A549 (cell line): ENCODE results near the gene SLC39A10. TPM values are rescaled to one million over a fixed set of nuclear protein-coding genes. Genes with fewer than 3 reads are reported as not detected.

Source experiments
- ATAC-seq, 2 experiments: fragments of 200-7000 bp in 1 of 2; fragments of >200 bp in 1 of 2; cut with Nextera tagmentation in 1 of 2; cut with Tn5 transposase in 1 of 2; 3 replicates each; pipeline versions ENCODE4 v1.8.0 to v1.9.1; 2018 to 2020; ENCODE audit warnings: mild to moderate bottlenecking in 1 of 2, moderate library complexity in 1 of 2
- CTCF ChIA-PET: fragments of 300-600 bp; sonication (Branson Sonifier 250); formaldehyde crosslinking; extraction: SDS; loops from one replicate; lab custom pipeline; 2021; ENCODE audit warnings: antibody characterized with exemption, inconsistent platforms; lab: Yijun Ruan, JAX
- POLR2A ChIA-PET: fragments of 350-600 bp; formaldehyde crosslinking; extraction: SDS; loops from one replicate; lab custom pipeline; 2021; ENCODE audit warnings: antibody characterized with exemption, inconsistent platforms; lab: Yijun Ruan, JAX
- DNase-seq, 2 experiments: peaks; one replicate each; pipeline versions ENCODE4 v3.0.0 to v3.0.0-alpha.2; 2011 to 2016; ENCODE audit warnings: low read depth in 1 of 2, low spot score in 1 of 2
- FAIRE-seq: peaks from 2 replicates; lab custom pipeline; 2011; peaks lifted over from hg19 to GRCh38; lab: Jason Lieb, UNC
- H3K27ac ChIP-seq, 2 experiments: fragments of >200 bp; sonication (Bioruptor Twin); formaldehyde crosslinking; 3 replicates each; pipeline ENCODE4 v1.5.1; 2016 to 2017
- H3K4me1 ChIP-seq: fragments of >200 bp; sonication (Bioruptor Twin); formaldehyde crosslinking; 3 replicates; pipeline ENCODE4 v1.6.1; 2016
- H3K4me2 ChIP-seq: fragments of >200 bp; sonication (Bioruptor Twin); formaldehyde crosslinking; 3 replicates; pipeline ENCODE4 v1.6.1; 2016
- H3K4me3 ChIP-seq: fragments of >200 bp; sonication (Bioruptor Twin); formaldehyde crosslinking; 3 replicates; pipeline ENCODE4 v1.5.1; 2016
- H3K9me3 ChIP-seq: fragments of >200 bp; sonication (Bioruptor Twin); formaldehyde crosslinking; 3 replicates; pipeline ENCODE4 v1.6.1; 2016
- BHLHE40 ChIP-seq: IDR thresholded peaks from 2 replicates; pipeline ENCODE4 v1.6.1; 2012; ENCODE audit warnings: low read depth, low read length, inconsistent platforms
- CBX2 ChIP-seq: fragments of 200-600 bp; sonication (generic); IDR thresholded peaks from 2 replicates; pipeline ENCODE4 v1.6.1; 2016; ENCODE audit warnings: low read depth, mild to moderate bottlenecking, borderline replicate concordance
- CBX8 ChIP-seq: fragments of 200-600 bp; sonication (generic); IDR thresholded peaks from 2 replicates; pipeline ENCODE4 v1.6.1; 2016
- CTCF ChIP-seq: fragments of >200 bp; sonication (Bioruptor Twin); formaldehyde crosslinking; IDR thresholded peaks from 3 replicates; pipeline ENCODE4 v1.5.1; 2016
- EHF ChIP-seq: fragments of 250-450 bp; sonication (Bioruptor Pico); IDR thresholded peaks from 2 replicates; pipeline ENCODE4 v1.5.0; 2020; ENCODE audit warnings: mild to moderate bottlenecking
- ESRRA ChIP-seq: fragments of 150-350 bp; IDR thresholded peaks from 2 replicates; pipeline ENCODE4 v1.6.1; 2014; ENCODE audit warnings: mild to moderate bottlenecking, low read length, borderline replicate concordance
- FOSL2 ChIP-seq, 2 experiments: fragments of 450-650 bp in 1 of 2; fragments of >200 bp in 1 of 2; sonication (Bioruptor Twin) in 1 of 2; formaldehyde crosslinking; IDR thresholded peaks; 2 replicates each; pipeline versions ENCODE4 v1.5.0 to v1.6.1; 2016 to 2020; ENCODE audit warnings: mild to moderate bottlenecking in 1 of 2, moderate library complexity in 1 of 2
- GATA3 ChIP-seq: IDR thresholded peaks from 2 replicates; pipeline ENCODE4 v1.6.1; 2012; ENCODE audit warnings: borderline replicate concordance
- HOXB13 ChIP-seq: fragments of 250-450 bp; sonication (Bioruptor Pico); IDR thresholded peaks from 2 replicates; pipeline ENCODE4 v1.5.0; 2020; ENCODE audit warnings: low read depth, mild to moderate bottlenecking, moderate library complexity
- HOXB5 ChIP-seq: fragments of 250-450 bp; sonication (Bioruptor Pico); IDR thresholded peaks from 2 replicates; pipeline ENCODE4 v1.5.0; 2020; ENCODE audit warnings: mild to moderate bottlenecking, moderate library complexity
- JUN ChIP-seq, 2 experiments: fragments of >200 bp; sonication (Bioruptor Twin); formaldehyde crosslinking; IDR thresholded peaks; 2 replicates in 1 of 2; 3 replicates in 1 of 2; pipeline ENCODE4 v1.6.1; 2016 to 2017
- JUNB ChIP-seq: fragments of >200 bp; sonication (Bioruptor Twin); formaldehyde crosslinking; IDR thresholded peaks from 2 replicates; pipeline ENCODE4 v1.6.1; 2016
- KDM5A ChIP-seq: fragments of 200-600 bp; sonication (generic); IDR thresholded peaks from 2 replicates; pipeline ENCODE4 v1.6.1; 2016; ENCODE audit warnings: antibody characterized with exemption, mild to moderate bottlenecking
- MAZ ChIP-seq: fragments of 150-350 bp; IDR thresholded peaks from 2 replicates; pipeline ENCODE4 v1.6.1; 2014; ENCODE audit warnings: antibody characterized with exemption, low read depth, low read length, borderline replicate concordance
- NFE2L2 ChIP-seq: fragments of 150-350 bp; conservative IDR thresholded peaks from 2 replicates; pipeline ENCODE4 v1.6.1; 2014; ENCODE audit warnings: low read length
- NPAS2 ChIP-seq: fragments of 250-450 bp; sonication (Bioruptor Pico); IDR thresholded peaks from 2 replicates; pipeline ENCODE4 v1.8.0; 2022; ENCODE audit warnings: mild to moderate bottlenecking, moderate library complexity, borderline replicate concordance
- NR3C1 ChIP-seq: fragments of >200 bp; sonication (Bioruptor Twin); formaldehyde crosslinking; IDR thresholded peaks from 3 replicates; pipeline ENCODE4 v1.6.1; 2017
- POLR2A ChIP-seq: IDR thresholded peaks from 2 replicates; pipeline ENCODE4 v1.6.1; 2012; ENCODE audit warnings: mild to moderate bottlenecking, low read length
- RAD21 ChIP-seq, 2 experiments: fragments of >200 bp in 1 of 2; sonication (Bioruptor Twin) in 1 of 2; formaldehyde crosslinking in 1 of 2; IDR thresholded peaks in 1 of 2; conservative IDR thresholded peaks in 1 of 2; 2 replicates in 1 of 2; 3 replicates in 1 of 2; pipeline ENCODE4 v1.6.1; 2012 to 2018; ENCODE audit warnings: inconsistent platforms in 1 of 2
- RARB ChIP-seq: fragments of 250-450 bp; sonication (Bioruptor Pico); IDR thresholded peaks from 2 replicates; pipeline ENCODE4 v1.8.0; 2021; ENCODE audit warnings: mild to moderate bottlenecking, moderate library complexity
- REST ChIP-seq: fragments of 200-600 bp; sonication (generic); IDR thresholded peaks from 2 replicates; pipeline ENCODE4 v1.6.1; 2016; ENCODE audit warnings: antibody characterized with exemption, mild to moderate bottlenecking, moderate library complexity
- TP53 ChIP-seq: fragments of 250-450 bp; sonication (Bioruptor Pico); IDR thresholded peaks from 2 replicates; pipeline ENCODE4 v1.5.0; 2021; ENCODE audit warnings: mild to moderate bottlenecking, moderate library complexity
- USF2 ChIP-seq: fragments of 450-650 bp; IDR thresholded peaks from 2 replicates; pipeline ENCODE4 v1.6.1; 2014; ENCODE audit warnings: antibody characterized with exemption
- ZC3H11A ChIP-seq: fragments of 450-650 bp; IDR thresholded peaks from 2 replicates; pipeline ENCODE4 v1.6.1; 2014; ENCODE audit warnings: antibody characterized with exemption, mild to moderate bottlenecking
- ZNF302 ChIP-seq: fragments of 250-450 bp; sonication (Bioruptor Pico); IDR thresholded peaks from 2 replicates; pipeline ENCODE4 v1.9.0; 2021; ENCODE audit warnings: inconsistent platforms, mild to moderate bottlenecking, moderate library complexity
- WGBS: methylation state at CpG from one replicate; pipeline ENCODE4 v1.1.6; 2017; ENCODE audit errors: missing lambda C conversion rate; 5-methylcytosine and 5-hydroxymethylcytosine counted together
- polyA plus RNA-seq, 4 experiments: library from polyadenylated mRNA; depleted of rRNA in 3 of 4; stranded (reverse); fragments of >200 nt; fragmentation: RNase III in 1 of 4; extraction: RNeasy Plus Mini Kit Qiagen cat#74134 plus additional on column Dnase treatment in 1 of 4; gene quantifications; 2 replicates in 3 of 4; 3 replicates in 1 of 4; pipeline ENCODE4 v1.2.3, GENCODE V29; 2011 to 2017
- TF ChIP-seq, protein P1 (sequence below): IDR thresholded peaks from 2 replicates; pipeline ENCODE4 v1.6.1; 2012
- TF ChIP-seq, protein P2 (sequence below): IDR thresholded peaks from 2 replicates; pipeline ENCODE4 v1.6.1; 2012; ENCODE audit warnings: low read depth, borderline replicate concordance

SLC39A10 gene
- polyA plus RNA-seq, 2 of the 4 experiments (the other 2 are of a cell fraction) = 38.4 to 42.6 TPM

DNA sequence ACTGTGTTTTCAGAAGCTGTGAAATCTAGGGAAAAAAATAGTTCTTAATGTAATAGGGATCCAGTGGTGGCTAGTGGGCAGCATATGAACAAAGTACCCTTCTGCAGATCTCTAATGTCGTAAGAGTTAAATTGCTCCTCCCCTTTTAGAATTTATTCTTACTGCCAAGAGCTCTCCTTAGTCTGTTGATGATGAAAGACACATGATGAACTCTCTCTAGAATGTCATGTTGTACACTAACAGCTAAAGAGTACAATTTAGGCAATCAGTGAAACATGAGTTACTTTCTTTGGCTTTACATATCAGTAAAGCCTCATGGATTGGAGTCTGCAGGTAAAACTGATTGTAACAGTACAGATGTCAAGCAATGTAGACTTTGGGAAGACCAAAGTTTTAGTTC lies 84.2 kb downstream of the SLC39A10 start:
- H3K4me1 ChIP-seq = peaks cover 10% of the 10 kb centered on the region
- TF ChIP-seq CTCF (no peak), NR3C1 (no peak), KDM5A (no peak), FOSL2 (IDR thresholded peaks at IDR 0.05) (no peak), FOSL2 (CRISPR knock-in tag; IDR thresholded peaks at IDR 0.05) (no peak), HOXB13 (CRISPR knock-in tag) (no peak), ZNF302 (no peak), JUN (IDR thresholded peaks at IDR 0.05) (no peak), MAZ (no peak), CBX8 (no peak), ZC3H11A (no peak), HOXB5 (CRISPR knock-in tag) (no peak), TP53 (CRISPR knock-in tag) (no peak), ESRRA (no peak), USF2 (no peak), CBX2 (no peak), NFE2L2 (no peak), NPAS2 (CRISPR knock-in tag) (no peak), POLR2A (no peak)
- TF ChIP-seq, protein P1, sequence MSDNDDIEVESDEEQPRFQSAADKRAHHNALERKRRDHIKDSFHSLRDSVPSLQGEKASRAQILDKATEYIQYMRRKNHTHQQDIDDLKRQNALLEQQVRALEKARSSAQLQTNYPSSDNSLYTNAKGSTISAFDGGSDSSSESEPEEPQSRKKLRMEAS = no peak
- TF ChIP-seq, protein P2, sequence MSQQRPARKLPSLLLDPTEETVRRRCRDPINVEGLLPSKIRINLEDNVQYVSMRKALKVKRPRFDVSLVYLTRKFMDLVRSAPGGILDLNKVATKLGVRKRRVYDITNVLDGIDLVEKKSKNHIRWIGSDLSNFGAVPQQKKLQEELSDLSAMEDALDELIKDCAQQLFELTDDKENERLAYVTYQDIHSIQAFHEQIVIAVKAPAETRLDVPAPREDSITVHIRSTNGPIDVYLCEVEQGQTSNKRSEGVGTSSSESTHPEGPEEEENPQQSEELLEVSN = no peak
- TF ChIP-seq, all 56 proteins: peak for 0
- H3K4me3 ChIP-seq = no peak overlapping the region
- FAIRE-seq (no peak), DNase-seq (no peak), ATAC-seq (no peak)
- no peaks in the 10 kb centered on the region for H3K9me3 ChIP-seq
- CTCF ChIA-PET = no interaction called here
- 84% methylated on average over 1 of the region's 1 CpG for WGBS
- H3K27ac ChIP-seq = no peak overlapping the region
- H3K4me2 ChIP-seq = no peak overlapping the region
- POLR2A ChIA-PET = no interaction called here

- FAIRE-seq (no peak), DNase-seq (no peak), ATAC-seq (no peak)
- CTCF ChIA-PET = no interaction called here
- POLR2A ChIA-PET = no interaction called here
- H3K4me2 ChIP-seq = peak overlapping the region; percentile 63
- 35% methylated on average over 7 of the region's 7 CpGs for WGBS
- no peak overlapping the region for H3K4me3 ChIP-seq
- peaks cover 12% of the 10 kb centered on the region for H3K4me1 ChIP-seq
- TF ChIP-seq NR3C1 (no peak), POLR2A (no peak), JUNB (peak; percentile 38), FOSL2 (IDR thresholded peaks at IDR 0.05) (0 out of 2 replicates have a peak, but pooled peaks have one; percentile 35), FOSL2 (CRISPR knock-in tag; IDR thresholded peaks at IDR 0.05) (peak; percentile 67; the same call in 1 of the 2 replicates)
- no peaks in the 10 kb centered on the region for H3K9me3 ChIP-seq
- H3K27ac ChIP-seq = 0 out of 6 replicates have a peak overlapping the region, but pooled peaks of 1 of the 2 experiments have one; percentile 26
These were observed 99.4 kb downstream of the SLC39A10 start for GRCh38 chr2:195756218-195756942.

GRCh38 chr2:195758846-195759245 lies 101.8 kb downstream of the SLC39A10 start:
- 63% methylated on average over 2 of the region's 3 CpGs for WGBS
- Histone ChIP-seq H3K27ac (no peak overlapping the region), H3K4me1 (peaks cover 12% of the 10 kb centered on the region), H3K4me3 (no peak overlapping the region), H3K9me3 (no peaks in the 10 kb centered on the region), H3K4me2 (no peak overlapping the region)
- no peak for DNase-seq
- no peak for ATAC-seq
- CTCF ChIA-PET = no interaction called here
- FAIRE-seq = no peak
- POLR2A ChIA-PET = no interaction called here
- TF ChIP-seq RARB (no peak), NPAS2 (CRISPR knock-in tag) (no peak), ESRRA (no peak), EHF (no peak), JUNB (no peak), BHLHE40 (no peak), REST (no peak), ZNF302 (no peak), GATA3 (no peak), RAD21 (conservative IDR thresholded peaks at IDR 0.05 in 1 of 2, IDR thresholded peaks at IDR 0.05 in 1 of 2) (no peak)
- TF ChIP-seq, protein P1 = no peak
